ENCODE data around the gene MRFAP1L1. TPM values are rescaled to one million over a fixed set of nuclear protein-coding genes. Genes with fewer than 3 reads are reported as not detected.

Gene MRFAP1L1
- total RNA-seq, 1 experiment from 2014 or later: 57.7 TPM

DNA sequence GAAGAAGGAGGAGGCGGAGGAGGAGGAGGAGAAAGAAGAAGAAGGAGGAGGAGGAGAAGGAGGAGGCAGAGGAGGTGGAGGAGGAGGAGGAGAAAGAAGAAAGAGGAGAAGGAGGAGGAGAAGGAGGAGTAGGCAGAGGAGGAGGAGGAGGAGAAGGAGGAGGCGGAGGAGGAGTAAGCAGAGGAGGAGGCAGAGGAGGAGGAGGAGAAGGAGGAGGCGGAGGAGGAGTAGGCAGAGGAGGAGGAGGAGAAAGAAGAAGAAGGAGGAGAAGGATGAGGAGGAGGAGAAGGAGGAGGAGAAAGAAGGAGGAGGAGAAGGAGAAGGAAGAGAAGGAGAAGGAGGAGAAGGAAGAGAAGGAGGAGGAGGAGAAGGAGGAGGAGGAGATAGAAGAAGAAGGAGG, 49.2 kb downstream of the MRFAP1L1 start:
- DNase-seq: no peak

More for the DNA sequence above, 49.2 kb downstream of the MRFAP1L1 start:
- H3K27ac ChIP-seq (ENCODE audit: insufficient read length, low read depth, low read length): no peak overlapping the region
- H3K14ac ChIP-seq (ENCODE audit: insufficient read depth, low read length): no peak overlapping the region
- H3K36me3 Mint-ChIP-seq (ENCODE audit: insufficient read depth in 1 of 3, low read depth in 3 of 3): no peaks in the 10 kb centered on the region
- no peak overlapping the region for H3T11ph ChIP-seq (ENCODE audit: low read length)
- no peak overlapping the region for H3K4me2 ChIP-seq (ENCODE audit: insufficient read depth, insufficient read length, low read length)
- peaks cover 3% of the 10 kb centered on the region for H3K23me2 ChIP-seq (ENCODE audit: insufficient read length, low read depth, low read length, poor library complexity, severe bottlenecking)
- H3K27me3 ChIP-seq (ENCODE audit: insufficient read depth, low read length): no peaks in the 10 kb centered on the region; the same call in 1 of the 2 replicates
- no peaks in the 10 kb centered on the region for H3K9me3 Mint-ChIP-seq
- H3K9ac ChIP-seq (ENCODE audit: extremely low read depth, insufficient read length, low read length): no peak overlapping the region
- H4K5ac ChIP-seq (ENCODE audit: insufficient read length, low read depth, low read length): no peak overlapping the region
- H2BK120ac ChIP-seq (ENCODE audit: low read depth, low read length, poor library complexity, severe bottlenecking): no peak overlapping the region
- H3K27me3 Mint-ChIP-seq (ENCODE audit: low read depth): peaks cover 43% of the 10 kb centered on the region
- no peak overlapping the region for H4K91ac ChIP-seq (ENCODE audit: insufficient read length, low read depth, low read length)
- peaks cover 0 to 10% of the 10 kb centered on the region in 2 experiments; a peak in 1 of 4 replicates for H3K4me1 Mint-ChIP-seq
- H2BK20ac ChIP-seq (ENCODE audit: low read depth, low read length, poor library complexity, severe bottlenecking): no peak overlapping the region
- H4K8ac ChIP-seq (replicated peaks; ENCODE audit: insufficient read length, low read depth, low read length): no peak overlapping the region
- H2BK15ac ChIP-seq (ENCODE audit: low read depth, low read length): no peak overlapping the region
- H3K79me1 ChIP-seq (ENCODE audit: insufficient read depth, low read depth, low read length, poor library complexity, severe bottlenecking): no peaks in the 10 kb centered on the region
- no CpG with 5 or more reads among the region's 3 CpGs for WGBS (ENCODE audit: extremely low coverage, insufficient read length, low lambda C conversion rate)
- no peak overlapping the region for H3K23ac ChIP-seq (ENCODE audit: insufficient read length, low read depth, low read length)
- H3K9me3 ChIP-seq (ENCODE audit: control insufficient read depth, low read depth, low read length): no peaks in the 10 kb centered on the region
- no peak overlapping the region for H2AFZ ChIP-seq (ENCODE audit: low read length)
- no peak overlapping the region for H3K4me3 Mint-ChIP-seq
- H4K20me1 ChIP-seq (ENCODE audit: control insufficient read depth, insufficient read depth, insufficient read length): no peaks in the 10 kb centered on the region
- H3K18ac ChIP-seq (ENCODE audit: insufficient read length, low read depth, low read length): no peak overlapping the region
- no peaks in the 10 kb centered on the region for H3K4me1 ChIP-seq (ENCODE audit: insufficient read depth, low read length)
- no peak overlapping the region for H2BK5ac ChIP-seq (ENCODE audit: insufficient read length, low read length)
- no peak overlapping the region for H3K56ac ChIP-seq (ENCODE audit: insufficient read length, low read depth, low read length)
- H2BK12ac ChIP-seq (ENCODE audit: insufficient read length, low read depth, low read length): no peak overlapping the region
- no peaks in the 10 kb centered on the region for H3K79me2 ChIP-seq (ENCODE audit: insufficient read depth, low read length)
- no peak overlapping the region for H3K4ac ChIP-seq (ENCODE audit: low read depth, low read length)
- H3K27ac Mint-ChIP-seq: no peak overlapping the region
- H2AK5ac ChIP-seq (ENCODE audit: insufficient read length, low read length): no peak overlapping the region
- TF ChIP-seq, protein P1, sequence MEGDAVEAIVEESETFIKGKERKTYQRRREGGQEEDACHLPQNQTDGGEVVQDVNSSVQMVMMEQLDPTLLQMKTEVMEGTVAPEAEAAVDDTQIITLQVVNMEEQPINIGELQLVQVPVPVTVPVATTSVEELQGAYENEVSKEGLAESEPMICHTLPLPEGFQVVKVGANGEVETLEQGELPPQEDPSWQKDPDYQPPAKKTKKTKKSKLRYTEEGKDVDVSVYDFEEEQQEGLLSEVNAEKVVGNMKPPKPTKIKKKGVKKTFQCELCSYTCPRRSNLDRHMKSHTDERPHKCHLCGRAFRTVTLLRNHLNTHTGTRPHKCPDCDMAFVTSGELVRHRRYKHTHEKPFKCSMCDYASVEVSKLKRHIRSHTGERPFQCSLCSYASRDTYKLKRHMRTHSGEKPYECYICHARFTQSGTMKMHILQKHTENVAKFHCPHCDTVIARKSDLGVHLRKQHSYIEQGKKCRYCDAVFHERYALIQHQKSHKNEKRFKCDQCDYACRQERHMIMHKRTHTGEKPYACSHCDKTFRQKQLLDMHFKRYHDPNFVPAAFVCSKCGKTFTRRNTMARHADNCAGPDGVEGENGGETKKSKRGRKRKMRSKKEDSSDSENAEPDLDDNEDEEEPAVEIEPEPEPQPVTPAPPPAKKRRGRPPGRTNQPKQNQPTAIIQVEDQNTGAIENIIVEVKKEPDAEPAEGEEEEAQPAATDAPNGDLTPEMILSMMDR (conservative IDR thresholded peaks at IDR 0.05): no peak
